Spleen (tissue), 11 donors: ENCODE results near the gene ARHGAP24. TPM values are rescaled to one million over a fixed set of nuclear protein-coding genes. Genes with fewer than 3 reads are reported as not detected.

Source experiments
- DNase-seq: peaks from one replicate; pipeline ENCODE4 v3.0.0-alpha.2; 2020
- H3K27ac ChIP-seq, 8 donors: fragments of 200-600 bp; sonication (generic) in 7 of 8; 1 replicate in 4 of 8; 2 replicates in 4 of 8; pipeline versions ENCODE4 v1.5.0 to v1.8.0; 2016 to 2021; ENCODE audit warnings: inconsistent platforms in 4 of 8, mild to moderate bottlenecking in 4 of 8, moderate library complexity in 1 of 8
- H3K27me3 ChIP-seq, 7 donors: fragments of 200-600 bp; sonication (generic) in 6 of 7; replicated peaks in 1 of 7; 1 replicate in 4 of 7; 2 replicates in 3 of 7; pipeline versions ENCODE4 v1.5.0 to v1.8.0; 2016 to 2021; ENCODE audit warnings: inconsistent platforms in 3 of 7, mild to moderate bottlenecking in 1 of 7
- H3K36me3 ChIP-seq, 6 donors: fragments of 200-600 bp; sonication (generic) in 5 of 6; 1 replicate in 4 of 6; 2 replicates in 2 of 6; pipeline versions ENCODE4 v1.5.0 to v1.8.0; 2016 to 2021; ENCODE audit warnings: inconsistent platforms in 2 of 6
- H3K4me1 ChIP-seq, 6 donors: fragments of 200-600 bp; sonication (generic) in 5 of 6; 1 replicate in 3 of 6; 2 replicates in 3 of 6; pipeline versions ENCODE4 v1.5.0 to v1.8.0; 2016 to 2021; ENCODE audit warnings: inconsistent platforms in 3 of 6
- H3K4me3 ChIP-seq, 8 donors: fragments of 200-600 bp; sonication (generic) in 7 of 8; 1 replicate in 4 of 8; 2 replicates in 4 of 8; pipeline versions ENCODE4 v1.5.0 to v1.8.0; 2016 to 2021; ENCODE audit warnings: inconsistent platforms in 4 of 8, mild to moderate bottlenecking in 4 of 8, moderate library complexity in 2 of 8
- H3K9me3 ChIP-seq, 8 donors: fragments of 200-600 bp; sonication (generic) in 7 of 8; 1 replicate in 4 of 8; 2 replicates in 4 of 8; pipeline versions ENCODE4 v1.5.0 to v1.8.0; 2016 to 2021; ENCODE audit warnings: inconsistent platforms in 4 of 8
- CTCF ChIP-seq, 11 experiments: fragments of 200-600 bp in 7 of 11; fragments of 450-650 bp in 4 of 11; sonication (generic) in 4 of 11; IDR thresholded peaks in 8 of 11; conservative IDR thresholded peaks in 3 of 11; 1 replicate in 7 of 11; 2 replicates in 4 of 11; pipeline versions ENCODE4 v1.4.0 to v1.8.0; 2016 to 2021; ENCODE audit warnings: antibody characterized with exemption in 11 of 11, inconsistent platforms in 4 of 11, mild to moderate bottlenecking in 1 of 11
- POLR2A ChIP-seq, 3 donors: fragments of 450-650 bp; IDR thresholded peaks; one replicate each; pipeline ENCODE4 v1.5.1; 2017; ENCODE audit warnings: antibody characterized with exemption in 3 of 3, mild to moderate bottlenecking in 1 of 3
- POLR2AphosphoS5 ChIP-seq, 3 donors: sonication (generic); formaldehyde crosslinking; IDR thresholded peaks; one replicate each; pipeline ENCODE4 v1.5.1; 2017; ENCODE audit warnings: antibody characterized with exemption in 3 of 3
- WGBS, 5 donors: extraction: QIAGEN DNeasy Blood & Tissue Kit in 3 of 5; methylation state at CpG; one replicate each; pipeline versions ENCODE4 v1.1.5 to v1.1.7; 2013 to 2018; 5-methylcytosine and 5-hydroxymethylcytosine counted together
- intact Hi-C: fragments of 100-400 bp; cut with DNase I; formaldehyde crosslinking; loops from one replicate; pipeline ENCODE4 v1.15.0; 2023; ENCODE audit warnings: low total_unique reads
- polyA plus RNA-seq, 3 donors: library from polyadenylated mRNA; stranded (reverse); fragments of 200-250 nt; gene quantifications; one replicate each; pipeline ENCODE4 v1.2.1, GENCODE V29; 2013
- total RNA-seq, 7 donors: library from RNA; depleted of rRNA in 3 of 7; stranded (reverse); fragments of >200 nt in 3 of 7; fragmentation: NEBNext Ultra II Directional in 4 of 7; extraction: Animal tissue kit (Norgen Biotek cat#: 25700) in 4 of 7; gene quantifications; one replicate each; pipeline versions ENCODE4 v1.1.0 to v1.2.1, GENCODE V29; 2016 to 2021
- donor health status: healthy with polysubstance abuse.
- donor health status: DM: no; HTN: no; CAD: no; lungs with moderate emphysema.
- donor health status: DM: no; HTN: no; CAD: no.
- donor health status: Bipolar disorder and iron deficiency.
- donor health status: healthy.
- donor health status: DM: no; HTN: no; CAD: no.
- donor health status: DM: yes; HTN: yes; CAD: no.

ARHGAP24 gene
- total and polyA plus RNA-seq, 10 donors: 23.1 to 199 (median 130) TPM

GRCh38 chr4:85793233-85793585 is 318.3 kb downstream of the ARHGAP24 start:
- Histone ChIP-seq H3K4me3 (no peak overlapping the region), H3K27me3 (no peaks in the 10 kb centered on the region), H3K4me1 (peaks cover 3 to 61% (median 19%) of the 10 kb centered on the region in 6 donors), H3K36me3 (no peaks in the 10 kb centered on the region), H3K9me3 (peaks cover 0 to under 1% (median 0%) of the 10 kb centered on the region in 8 donors), H3K27ac (peak overlapping the region in 5 of 8 donors; percentile 10 to 40 (median 34))
- intact Hi-C loops: no loop called here
- DNase-seq: no peak
- no peak for TF ChIP-seq POLR2A (IDR thresholded peaks at IDR 0.05)
- no peak for TF ChIP-seq POLR2AphosphoS5 (IDR thresholded peaks at IDR 0.05)
- no peak for TF ChIP-seq CTCF (IDR thresholded peaks at IDR 0.05 in 8 of 11, conservative IDR thresholded peaks at IDR 0.05 in 3 of 11)
- WGBS, 5 donors: 86 to 92% (median 87%) methylated on average over 3 of the region's 3 CpGs

GRCh38 chr4:85798012-85798770 is 323.2 kb downstream of the ARHGAP24 start:
- no peaks in the 10 kb centered on the region for H3K27me3 ChIP-seq
- 50 to 62% (median 55%) methylated on average over 2 of the region's 2 CpGs for WGBS, 5 donors
- peaks cover 0 to 55% (median 10%) of the 10 kb centered on the region in 6 donors for H3K4me1 ChIP-seq
- H3K4me3 ChIP-seq: no peak overlapping the region
- TF ChIP-seq POLR2AphosphoS5 (IDR thresholded peaks at IDR 0.05) (no peak), CTCF (IDR thresholded peaks at IDR 0.05 in 8 of 11, conservative IDR thresholded peaks at IDR 0.05 in 3 of 11) (no peak), POLR2A (IDR thresholded peaks at IDR 0.05) (no peak)
- no peaks in the 10 kb centered on the region for H3K36me3 ChIP-seq
- no peak for DNase-seq
- intact Hi-C loops: no loop called here
- peaks cover 0 to 10% (median 2%) of the 10 kb centered on the region in 8 donors for H3K9me3 ChIP-seq
- H3K27ac ChIP-seq: no peak overlapping the region

GRCh38 chr4:85803856-85804255 is 328.9 kb downstream of the ARHGAP24 start:
- TF ChIP-seq POLR2AphosphoS5 (IDR thresholded peaks at IDR 0.05) (no peak), POLR2A (IDR thresholded peaks at IDR 0.05) (no peak), CTCF (IDR thresholded peaks at IDR 0.05 in 8 of 11, conservative IDR thresholded peaks at IDR 0.05 in 3 of 11) (no peak)
- Histone ChIP-seq H3K27ac (no peak overlapping the region), H3K27me3 (no peaks in the 10 kb centered on the region), H3K4me1 (peaks cover 0 to 22% (median 4%) of the 10 kb centered on the region in 6 donors), H3K9me3 (peaks cover 0 to 7% (median 1%) of the 10 kb centered on the region in 8 donors), H3K4me3 (no peak overlapping the region), H3K36me3 (no peaks in the 10 kb centered on the region)
- 83 to 94% (median 92%) methylated on average over 4 of the region's 4 CpGs for WGBS, 5 donors
- intact Hi-C loops: no loop called here
- no peak for DNase-seq

GRCh38 chr4:85805891-85806290 is 330.9 kb downstream of the ARHGAP24 start:
- H3K27me3 ChIP-seq: no peaks in the 10 kb centered on the region
- TF ChIP-seq CTCF (IDR thresholded peaks at IDR 0.05 in 8 of 11, conservative IDR thresholded peaks at IDR 0.05 in 3 of 11) (no peak), POLR2AphosphoS5 (IDR thresholded peaks at IDR 0.05) (no peak), POLR2A (IDR thresholded peaks at IDR 0.05) (no peak)
- intact Hi-C loops: no loop called here
- 41 to 75% (median 69%) methylated on average over 1 of the region's 1 CpG for WGBS, 5 donors
- no peaks in the 10 kb centered on the region for H3K36me3 ChIP-seq
- peaks cover 0 to 7% (median 4%) of the 10 kb centered on the region in 6 donors for H3K4me1 ChIP-seq
- no peak overlapping the region for H3K4me3 ChIP-seq
- no peaks in the 10 kb centered on the region for H3K9me3 ChIP-seq
- peak overlapping the region in 1 of 8 donors; percentile 1 for H3K27ac ChIP-seq
- DNase-seq: no peak
